CD4-positive, alpha-beta T cell treated with Interleukin-6 for 4 hours (primary cell): Measurements from ENCODE around the gene TNRC18.
A peak's percentile ranks its signal among the peaks of the same experiment; 100 is the strongest.
"Not testable (repeated sequence)": the region's sequence is repeated elsewhere in the genome, so short reads cannot be mapped to it uniquely, and the experiment has no call there.

Experiments used
- DNase-seq: peaks from one replicate; pipeline ENCODE4 v3.0.0-alpha.2; 2020; ENCODE audit warnings: mixed read lengths

TNRC18 gene

GRCh38 chr7:5287802-5288201 lies 135.8 kb downstream of the TNRC18 start:
- DNase-seq: no peak

- DNase-seq: not testable (repeated sequence)
Observed at GRCh38 chr7:5287373-5287772, 136.3 kb downstream of the TNRC18 start.

GRCh38 chr7:5286933-5287332 lies 136.7 kb downstream of the TNRC18 start:
- DNase-seq: no peak

GRCh38 chr7:5284304-5285281 lies 139.0 kb downstream of the TNRC18 start:
- DNase-seq: no peak

- DNase-seq: no peak
Observed at GRCh38 chr7:5283421-5284303, 140.0 kb downstream of the TNRC18 start.

GRCh38 chr7:5282543-5283316 lies 140.9 kb downstream of the TNRC18 start, which contains the start of gene SLC29A4:
TSS of gene SLC29A4 (plus strand) at chr7:5282943. CDS start at chr7:5287817, 4,874 bp downstream.
- peak; percentile 60 for DNase-seq

- not testable (repeated sequence) for DNase-seq
Observed at GRCh38 chr7:5281598-5282500, 141.8 kb downstream of the TNRC18 start.

- DNase-seq: no peak
Observed at GRCh38 chr7:5279734-5280133, 143.9 kb downstream of the TNRC18 start.

- no peak for DNase-seq
Observed at GRCh38 chr7:5278766-5279165, 144.9 kb downstream of the TNRC18 start.

- no peak for DNase-seq
Observed at GRCh38 chr7:5276611-5277010, 147.0 kb downstream of the TNRC18 start.

- not testable (repeated sequence) for DNase-seq
Observed at GRCh38 chr7:5276123-5276522, 147.5 kb downstream of the TNRC18 start.

- DNase-seq: not testable (repeated sequence)
Observed at GRCh38 chr7:5275510-5275909, 148.1 kb downstream of the TNRC18 start.

GRCh38 chr7:5274985-5275431 lies 148.6 kb downstream of the TNRC18 start:
- DNase-seq: not testable (repeated sequence)

- no peak for DNase-seq
Observed at GRCh38 chr7:5274441-5274840, 149.2 kb downstream of the TNRC18 start.

- not testable (repeated sequence) for DNase-seq
Observed at GRCh38 chr7:5273831-5274405, 149.7 kb downstream of the TNRC18 start.

- no peak for DNase-seq
Observed at GRCh38 chr7:5270788-5271187, 152.8 kb downstream of the TNRC18 start.

GRCh38 chr7:5269992-5270657 lies 153.5 kb downstream of the TNRC18 start:
- not testable (repeated sequence) for DNase-seq

- not testable (repeated sequence) for DNase-seq
Observed at GRCh38 chr7:5267829-5268228, 155.8 kb downstream of the TNRC18 start.

GRCh38 chr7:5266191-5267028 lies 157.2 kb downstream of the TNRC18 start:
- DNase-seq: no peak
